Mucosa of descending colon (tissue), 3 donors: ENCODE results near the gene TGFA. TPM values are rescaled to one million over a fixed set of nuclear protein-coding genes. Genes with fewer than 3 reads are reported as not detected.

Experiments used
- ATAC-seq: fragments of 200-7000 bp; cut with Tn5 transposase; one replicate; pipeline ENCODE4 v1.9.1; 2020; ENCODE audit warnings: mild to moderate bottlenecking, moderate library complexity
- DNase-seq, 3 donors: peaks; one replicate each; pipeline ENCODE4 v3.0.0-alpha.2; 2020
- H3K36me3 ChIP-seq: fragments of 200-600 bp; one replicate; pipeline ENCODE4 v1.8.0; 2021; ENCODE audit warnings: low read depth, mild to moderate bottlenecking
- H3K4me1 ChIP-seq: fragments of 200-600 bp; one replicate; pipeline ENCODE4 v1.8.0; 2021; ENCODE audit warnings: low read depth, mild to moderate bottlenecking
- H3K4me3 ChIP-seq: fragments of 200-600 bp; one replicate; pipeline ENCODE4 v1.8.0; 2021; ENCODE audit warnings: mild to moderate bottlenecking
- H3K9me3 ChIP-seq: fragments of 200-600 bp; one replicate; pipeline ENCODE4 v1.8.0; 2021; ENCODE audit warnings: mild to moderate bottlenecking
- intact Hi-C, 2 donors: fragments of 100-400 bp; cut with DNase I in 1 of 2; cut with micrococcal nuclease in 1 of 2; formaldehyde crosslinking; loops; one replicate each; pipeline versions ENCODE4 v1.11.0 to v1.11.1; 2022; cut with DNase I, micrococcal nuclease
- total RNA-seq, 3 donors: library from RNA; stranded (reverse); fragmentation: NEBNext Ultra II Directional in 2 of 3; extraction: Animal tissue kit (Norgen Biotek cat#: 25700) in 2 of 3; gene quantifications; one replicate each; pipeline versions ENCODE4 v1.2.1 to v1.2.4, GENCODE V29; 2021 to 2023
- TF ChIP-seq, protein P1 (sequence below): fragments of 200-600 bp; IDR thresholded peaks from one replicate; pipeline ENCODE4 v1.8.0; 2022; ENCODE audit warnings: antibody characterized with exemption, mild to moderate bottlenecking
- donor health status: DM: no; HTN: no; CAD: no; lungs with moderate emphysema.
- donor health status: DM: no; HTN: no; CAD: no.
- donor health status: DM: no; HTN: yes; CAD: no.

Gene TGFA
- total RNA-seq, 3 donors from 2014 or later: 13.5 to 33.5 (median 24.7) TPM

DNA sequence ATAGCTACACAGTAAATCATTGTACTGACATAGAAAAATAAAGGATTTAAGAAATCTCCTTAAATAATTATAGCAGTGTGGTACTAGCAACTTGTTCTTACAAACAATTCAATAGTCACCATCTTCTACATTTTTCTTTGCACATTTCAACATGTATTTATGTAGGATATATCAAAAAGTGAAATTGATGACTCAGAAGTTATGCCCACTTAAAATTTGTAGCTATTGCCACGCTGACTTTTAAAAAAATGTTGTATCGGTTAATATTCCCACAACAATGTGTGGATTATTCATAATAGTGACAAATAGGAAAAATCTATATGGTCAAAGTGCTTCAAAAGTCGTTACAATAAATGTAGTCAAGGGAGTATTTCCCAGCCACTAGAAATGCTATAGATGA lies 6.7 kb downstream of the TGFA start:
- ATAC-seq (no peak), DNase-seq (no peak)
- H3K4me3 ChIP-seq: no peak overlapping the region
- H3K36me3 ChIP-seq: no peaks in the 10 kb centered on the region
- TF ChIP-seq, protein P1, sequence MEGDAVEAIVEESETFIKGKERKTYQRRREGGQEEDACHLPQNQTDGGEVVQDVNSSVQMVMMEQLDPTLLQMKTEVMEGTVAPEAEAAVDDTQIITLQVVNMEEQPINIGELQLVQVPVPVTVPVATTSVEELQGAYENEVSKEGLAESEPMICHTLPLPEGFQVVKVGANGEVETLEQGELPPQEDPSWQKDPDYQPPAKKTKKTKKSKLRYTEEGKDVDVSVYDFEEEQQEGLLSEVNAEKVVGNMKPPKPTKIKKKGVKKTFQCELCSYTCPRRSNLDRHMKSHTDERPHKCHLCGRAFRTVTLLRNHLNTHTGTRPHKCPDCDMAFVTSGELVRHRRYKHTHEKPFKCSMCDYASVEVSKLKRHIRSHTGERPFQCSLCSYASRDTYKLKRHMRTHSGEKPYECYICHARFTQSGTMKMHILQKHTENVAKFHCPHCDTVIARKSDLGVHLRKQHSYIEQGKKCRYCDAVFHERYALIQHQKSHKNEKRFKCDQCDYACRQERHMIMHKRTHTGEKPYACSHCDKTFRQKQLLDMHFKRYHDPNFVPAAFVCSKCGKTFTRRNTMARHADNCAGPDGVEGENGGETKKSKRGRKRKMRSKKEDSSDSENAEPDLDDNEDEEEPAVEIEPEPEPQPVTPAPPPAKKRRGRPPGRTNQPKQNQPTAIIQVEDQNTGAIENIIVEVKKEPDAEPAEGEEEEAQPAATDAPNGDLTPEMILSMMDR: no peak
- intact Hi-C loops: no loop called here
- peaks cover 2% of the 10 kb centered on the region for H3K4me1 ChIP-seq
- H3K9me3 ChIP-seq: no peaks in the 10 kb centered on the region

DNA sequence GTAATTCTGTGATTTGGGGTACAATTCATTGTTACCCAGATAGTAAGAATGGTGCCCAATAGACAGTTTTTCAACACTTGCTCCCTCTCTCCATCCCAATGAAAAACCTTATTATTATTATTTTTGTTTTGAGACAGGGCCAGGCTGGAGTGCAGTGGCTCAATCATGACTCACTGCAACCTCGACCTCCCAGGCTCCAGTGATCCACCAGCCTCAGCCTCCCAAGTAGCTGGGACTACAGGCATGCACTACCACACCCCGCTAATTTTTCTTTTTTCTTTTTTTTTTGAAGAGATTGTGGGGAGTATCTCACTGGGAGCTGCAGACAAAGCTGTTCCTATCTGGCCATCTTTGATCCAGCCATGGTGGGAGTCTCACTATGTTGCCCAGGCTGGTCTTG lies 7.2 kb downstream of the TGFA start:
- intact Hi-C loops: no loop called here
- no peak for DNase-seq
- TF ChIP-seq, protein P1: no peak
- Histone ChIP-seq H3K4me3 (no peak overlapping the region), H3K36me3 (no peaks in the 10 kb centered on the region), H3K4me1 (no peaks in the 10 kb centered on the region), H3K9me3 (no peaks in the 10 kb centered on the region)
- no peak for ATAC-seq

DNA sequence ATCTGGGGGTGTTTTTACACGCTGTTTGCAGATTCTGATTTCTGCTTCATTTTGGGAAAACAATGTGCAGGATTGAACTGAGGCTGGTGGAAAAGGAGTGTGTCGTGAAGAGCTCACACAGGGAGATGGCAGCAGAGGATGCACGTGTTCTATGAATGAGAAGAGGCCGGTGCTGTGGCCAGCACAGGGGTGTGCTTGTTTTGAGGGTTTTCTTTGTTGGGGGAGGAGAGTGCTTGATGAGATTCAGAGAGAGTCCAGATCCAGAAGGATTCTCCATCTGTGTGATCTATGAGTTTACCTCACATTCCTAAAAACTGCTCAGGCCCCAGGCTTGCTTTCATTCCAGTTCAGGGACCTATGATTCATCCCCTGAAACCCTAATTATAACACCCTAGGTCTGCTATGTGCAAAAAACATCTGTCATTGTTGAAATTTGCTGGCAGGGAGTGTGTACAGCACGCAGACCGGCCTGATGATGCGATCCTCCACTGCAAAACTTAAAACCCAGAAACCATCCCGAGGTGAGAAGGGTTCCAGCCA lies 12.1 kb downstream of the TGFA start:
- ATAC-seq: no peak
- Histone ChIP-seq H3K4me1 (no peaks in the 10 kb centered on the region), H3K36me3 (no peaks in the 10 kb centered on the region), H3K9me3 (no peaks in the 10 kb centered on the region), H3K4me3 (no peak overlapping the region)
- TF ChIP-seq, protein P1: no peak
- DNase-seq: no peak
- intact Hi-C loops: no loop called here

DNA sequence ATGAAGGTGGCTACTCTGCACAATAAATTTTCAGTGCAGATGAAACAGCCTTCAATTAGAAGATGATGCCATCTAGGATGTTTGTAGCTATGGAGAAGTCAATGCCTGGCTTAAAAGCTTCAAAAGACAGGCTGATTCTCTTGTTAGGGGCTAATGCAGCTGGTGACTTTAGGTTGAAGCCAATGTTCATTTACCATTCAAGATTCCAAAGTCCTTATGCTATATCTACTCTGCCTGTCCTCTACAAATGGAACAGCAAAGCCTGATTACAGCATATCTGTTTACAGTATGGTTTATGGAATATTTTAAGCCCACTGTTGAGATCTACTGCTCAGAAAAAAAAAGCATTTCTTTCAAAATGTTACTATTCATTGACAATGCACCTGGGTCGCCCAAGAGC lies 15.8 kb downstream of the TGFA start:
- Histone ChIP-seq H3K4me1 (peaks cover 5% of the 10 kb centered on the region), H3K36me3 (no peaks in the 10 kb centered on the region), H3K9me3 (no peaks in the 10 kb centered on the region), H3K4me3 (no peak overlapping the region)
- ATAC-seq: no peak
- no peak for DNase-seq
- TF ChIP-seq, protein P1: no peak
- intact Hi-C loops: no loop called here

DNA sequence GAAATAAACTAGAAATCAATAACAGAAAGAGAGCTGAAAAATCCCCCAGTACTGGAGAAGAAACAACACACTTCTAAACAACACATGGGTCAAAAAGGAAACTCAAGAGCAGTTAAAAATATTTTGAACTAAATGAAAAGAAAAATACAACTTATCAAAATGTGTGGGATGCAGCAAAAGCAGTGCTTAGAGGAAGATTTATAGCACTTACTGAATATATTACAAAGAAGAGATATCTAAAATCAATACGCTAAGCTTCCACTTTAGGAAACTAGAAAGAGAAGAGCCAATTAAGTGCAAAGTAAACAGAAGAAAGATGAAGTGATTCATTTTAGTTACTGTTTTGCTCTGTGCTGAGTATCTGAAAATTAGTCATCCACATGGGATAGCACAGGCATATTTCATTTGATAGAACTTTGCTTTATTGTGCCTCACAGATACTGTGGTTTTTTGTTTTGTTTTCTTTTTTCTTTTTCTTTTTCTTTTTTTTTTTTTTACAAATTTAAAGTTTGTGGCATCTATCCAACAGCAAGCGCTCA lies 17.0 kb downstream of the TGFA start:
- intact Hi-C loops: no loop called here
- TF ChIP-seq, protein P1: no peak
- H3K9me3 ChIP-seq: no peaks in the 10 kb centered on the region
- peak; percentile 35 for ATAC-seq
- H3K4me3 ChIP-seq: no peak overlapping the region
- H3K36me3 ChIP-seq: no peaks in the 10 kb centered on the region
- no peak for DNase-seq
- peaks cover 12% of the 10 kb centered on the region for H3K4me1 ChIP-seq

DNA sequence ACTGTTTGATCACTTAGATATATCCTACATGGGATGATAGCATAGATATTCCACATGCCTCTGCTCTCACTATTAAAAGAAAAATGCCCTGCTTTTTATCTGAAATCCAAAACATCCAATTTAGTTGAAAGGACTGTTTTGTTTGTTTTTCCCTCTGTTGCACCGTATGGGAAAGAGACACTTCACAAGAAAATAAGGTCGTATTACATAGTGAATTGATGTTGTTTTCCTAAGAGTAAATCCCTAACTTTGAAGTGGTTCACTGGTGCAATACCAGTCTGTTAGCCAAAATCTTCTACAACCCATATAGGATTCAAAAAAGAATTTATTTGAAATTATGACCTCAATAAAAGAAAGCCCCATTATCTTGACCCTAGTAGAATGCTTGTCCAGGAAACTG lies 18.1 kb downstream of the TGFA start:
- TF ChIP-seq, protein P1: no peak
- Histone ChIP-seq H3K4me1 (peaks cover 12% of the 10 kb centered on the region), H3K36me3 (no peaks in the 10 kb centered on the region), H3K4me3 (no peak overlapping the region), H3K9me3 (no peaks in the 10 kb centered on the region)
- DNase-seq (no peak), ATAC-seq (no peak)
- intact Hi-C loops: no loop called here
